Dendritic cell treated with granulocyte-macrophage colony-stimulating factor and Interleukin-4, amounts not matched to agents 40 ng/mL and 50 ng/mL, for 4 days (primary cell): ENCODE measurements around the gene PLCD3.
A peak's percentile ranks its signal among the peaks of the same experiment; 100 is the strongest.

ENCODE experiments used
- H3K27ac Mint-ChIP-seq: one replicate; pipeline ENCODE4 v1.8.0; 2022; ENCODE audit warnings: mild to moderate bottlenecking, mixed read lengths
- H3K27me3 Mint-ChIP-seq: one replicate; pipeline ENCODE4 v1.8.0; 2022; ENCODE audit warnings: mild to moderate bottlenecking, mixed read lengths
- H3K36me3 Mint-ChIP-seq: one replicate; pipeline ENCODE4 v1.8.0; 2022; ENCODE audit warnings: low read depth, mixed read lengths
- H3K4me1 Mint-ChIP-seq: one replicate; pipeline ENCODE4 v1.8.0; 2022; ENCODE audit warnings: low read depth, mixed read lengths
- H3K4me3 Mint-ChIP-seq: one replicate; pipeline ENCODE4 v1.8.0; 2022; ENCODE audit warnings: mild to moderate bottlenecking, moderate library complexity, mixed read lengths
- H3K9me3 Mint-ChIP-seq: one replicate; pipeline ENCODE4 v1.8.0; 2022; ENCODE audit warnings: mixed read lengths
- intact Hi-C: fragments of 100-400 bp; cut with micrococcal nuclease; formaldehyde crosslinking; loops from one replicate; pipeline ENCODE4 v1.15.0; 2022

Gene PLCD3, protein sequence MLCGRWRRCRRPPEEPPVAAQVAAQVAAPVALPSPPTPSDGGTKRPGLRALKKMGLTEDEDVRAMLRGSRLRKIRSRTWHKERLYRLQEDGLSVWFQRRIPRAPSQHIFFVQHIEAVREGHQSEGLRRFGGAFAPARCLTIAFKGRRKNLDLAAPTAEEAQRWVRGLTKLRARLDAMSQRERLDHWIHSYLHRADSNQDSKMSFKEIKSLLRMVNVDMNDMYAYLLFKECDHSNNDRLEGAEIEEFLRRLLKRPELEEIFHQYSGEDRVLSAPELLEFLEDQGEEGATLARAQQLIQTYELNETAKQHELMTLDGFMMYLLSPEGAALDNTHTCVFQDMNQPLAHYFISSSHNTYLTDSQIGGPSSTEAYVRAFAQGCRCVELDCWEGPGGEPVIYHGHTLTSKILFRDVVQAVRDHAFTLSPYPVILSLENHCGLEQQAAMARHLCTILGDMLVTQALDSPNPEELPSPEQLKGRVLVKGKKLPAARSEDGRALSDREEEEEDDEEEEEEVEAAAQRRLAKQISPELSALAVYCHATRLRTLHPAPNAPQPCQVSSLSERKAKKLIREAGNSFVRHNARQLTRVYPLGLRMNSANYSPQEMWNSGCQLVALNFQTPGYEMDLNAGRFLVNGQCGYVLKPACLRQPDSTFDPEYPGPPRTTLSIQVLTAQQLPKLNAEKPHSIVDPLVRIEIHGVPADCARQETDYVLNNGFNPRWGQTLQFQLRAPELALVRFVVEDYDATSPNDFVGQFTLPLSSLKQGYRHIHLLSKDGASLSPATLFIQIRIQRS

GRCh38 chr17:45132320-45132571 is at the start of gene PLCD3:
Gene PLCD3 (minus strand): TSS chr17:45132515. CDS start chr17:45132410, 105 bp downstream.
- H3K4me3 Mint-ChIP-seq = peak within 1 kb of the TSS; percentile 84
- peaks cover 17% of the 10 kb centered on the region for H3K27me3 Mint-ChIP-seq
- peaks cover 31% of the 10 kb centered on the region for H3K4me1 Mint-ChIP-seq
- H3K9me3 Mint-ChIP-seq = no peaks in the 10 kb centered on the region
- intact Hi-C loops = loop anchor here (10.0 kb wide), 1 partner anchor 217 kb away; the partner anchor contains the start of gene GFAP
- H3K36me3 Mint-ChIP-seq = peaks cover 4% of the 10 kb centered on the region
- peak within 1 kb of the TSS; percentile 72 for H3K27ac Mint-ChIP-seq

DNA sequence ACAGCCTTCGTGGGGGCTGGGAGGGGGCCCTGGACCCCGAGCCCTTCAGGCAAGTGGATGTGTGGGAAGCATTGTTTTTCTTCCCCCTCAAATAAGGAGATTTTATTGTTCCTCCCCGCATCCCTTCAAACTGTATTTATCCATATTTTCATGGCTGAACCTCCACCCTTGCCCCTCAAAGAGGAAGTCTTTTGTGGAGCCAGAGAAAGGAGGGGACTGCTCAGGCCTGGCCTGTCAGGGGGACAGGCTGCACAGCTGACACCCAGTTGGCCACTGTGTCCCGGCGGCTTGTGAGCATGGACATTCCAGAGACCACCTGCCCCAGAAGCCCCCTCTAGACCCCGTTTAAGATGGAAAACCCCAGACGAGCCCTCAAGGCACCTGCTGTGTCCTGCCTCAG is 45.2 kb upstream of the PLCD3 start:
- intact Hi-C loops = no loop called here
- Mint-ChIP-seq H3K27ac (no peak overlapping the region), H3K36me3 (no peaks in the 10 kb centered on the region), H3K4me3 (no peak overlapping the region), H3K9me3 (no peaks in the 10 kb centered on the region), H3K4me1 (peaks cover 34% of the 10 kb centered on the region), H3K27me3 (no peaks in the 10 kb centered on the region)

DNA sequence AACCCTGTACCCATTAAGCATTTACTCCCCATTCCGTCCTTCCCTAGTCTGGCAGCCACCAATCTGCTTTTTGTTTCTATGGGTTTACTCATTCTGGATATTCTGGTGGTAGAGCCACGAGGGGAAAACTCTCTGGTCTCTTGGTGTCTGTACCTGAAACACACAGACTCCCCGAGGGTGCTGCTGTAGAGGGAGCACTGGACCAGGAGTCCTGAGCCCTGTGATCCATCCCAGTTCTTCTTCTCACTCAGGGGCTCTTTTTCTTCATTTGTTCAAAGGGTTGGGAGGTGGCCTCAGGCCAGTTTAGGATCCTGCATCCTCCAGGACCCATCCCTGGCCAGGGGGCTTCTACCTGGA is 43.4 kb upstream of the PLCD3 start:
- intact Hi-C loops = no loop called here
- peak overlapping the region; percentile 41 for H3K27ac Mint-ChIP-seq
- H3K4me3 Mint-ChIP-seq = no peak overlapping the region
- H3K9me3 Mint-ChIP-seq = no peaks in the 10 kb centered on the region
- H3K27me3 Mint-ChIP-seq = no peaks in the 10 kb centered on the region
- H3K36me3 Mint-ChIP-seq = no peaks in the 10 kb centered on the region
- H3K4me1 Mint-ChIP-seq = peaks cover 49% of the 10 kb centered on the region

DNA sequence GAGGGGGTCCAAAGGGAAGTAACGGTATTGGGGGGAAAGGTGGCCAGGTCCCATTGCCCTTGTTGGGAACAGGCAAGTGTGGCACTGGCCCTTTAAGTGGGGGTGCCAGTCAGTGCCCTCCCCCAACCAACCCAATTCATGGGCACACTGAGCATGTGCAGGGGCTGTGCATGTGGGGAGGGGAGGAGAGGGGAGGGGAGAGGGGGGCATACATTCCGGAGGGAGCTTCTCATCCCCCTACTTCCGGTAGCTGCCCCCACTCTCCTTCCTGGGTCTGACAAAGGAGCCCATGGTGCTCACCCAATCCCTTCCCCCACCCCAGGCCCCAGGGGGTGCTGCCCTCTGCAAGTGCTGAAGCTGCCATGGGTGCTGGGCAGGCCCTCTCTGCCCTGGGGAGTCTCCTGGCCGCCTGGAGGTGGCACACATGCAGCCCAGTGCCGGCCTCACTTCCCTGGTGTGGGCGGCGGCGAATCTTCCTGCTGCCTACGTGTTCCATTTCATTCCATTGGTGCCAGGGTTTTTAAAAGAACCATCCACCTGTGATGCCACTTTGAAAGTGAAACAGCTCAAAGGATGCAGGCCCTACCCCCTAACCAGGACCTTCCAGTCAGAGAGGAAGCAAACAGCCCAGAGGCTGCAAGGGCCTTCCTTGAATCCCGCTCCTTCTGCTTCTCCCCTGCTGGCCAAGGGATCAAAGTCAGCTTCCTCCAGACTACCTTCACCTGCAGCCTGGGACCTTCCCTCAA is 40.4 kb upstream of the PLCD3 start:
- intact Hi-C loops = loop anchor here (1.0 kb wide), 1 partner anchor 11 kb away; the partner anchor contains the start of gene HEXIM2
- Mint-ChIP-seq H3K4me1 (peaks cover 57% of the 10 kb centered on the region), H3K27ac (peak overlapping the region; percentile 93), H3K9me3 (no peaks in the 10 kb centered on the region), H3K27me3 (no peaks in the 10 kb centered on the region), H3K4me3 (peak overlapping the region; percentile 75), H3K36me3 (peaks cover 13% of the 10 kb centered on the region)

GRCh38 chr17:45172232-45172540 is 39.9 kb upstream of the PLCD3 start:
- no peaks in the 10 kb centered on the region for H3K27me3 Mint-ChIP-seq
- peak overlapping the region; percentile 75 for H3K4me3 Mint-ChIP-seq
- intact Hi-C loops = loop anchor here (1.0 kb wide), 1 partner anchor 11 kb away; the partner anchor contains the start of gene HEXIM2
- H3K4me1 Mint-ChIP-seq = peaks cover 54% of the 10 kb centered on the region
- H3K36me3 Mint-ChIP-seq = peaks cover 13% of the 10 kb centered on the region
- no peaks in the 10 kb centered on the region for H3K9me3 Mint-ChIP-seq
- H3K27ac Mint-ChIP-seq = peak overlapping the region; percentile 93

- intact Hi-C loops = loop anchor here (1.0 kb wide), 1 partner anchor 10 kb away; the partner anchor contains the start of gene HEXIM2
- Mint-ChIP-seq H3K27ac (peak overlapping the region; percentile 93), H3K9me3 (no peaks in the 10 kb centered on the region), H3K4me3 (peak overlapping the region; percentile 75), H3K36me3 (peaks cover 13% of the 10 kb centered on the region), H3K27me3 (no peaks in the 10 kb centered on the region), H3K4me1 (peaks cover 52% of the 10 kb centered on the region)
Measured at GRCh38 chr17:45171338-45172231, 39.3 kb upstream of the PLCD3 start.

- Mint-ChIP-seq H3K27me3 (no peaks in the 10 kb centered on the region), H3K4me3 (peak overlapping the region; percentile 75), H3K27ac (peak overlapping the region; percentile 93)
Measured at GRCh38 chr17:45170931-45171337, 38.6 kb upstream of the PLCD3 start.

DNA sequence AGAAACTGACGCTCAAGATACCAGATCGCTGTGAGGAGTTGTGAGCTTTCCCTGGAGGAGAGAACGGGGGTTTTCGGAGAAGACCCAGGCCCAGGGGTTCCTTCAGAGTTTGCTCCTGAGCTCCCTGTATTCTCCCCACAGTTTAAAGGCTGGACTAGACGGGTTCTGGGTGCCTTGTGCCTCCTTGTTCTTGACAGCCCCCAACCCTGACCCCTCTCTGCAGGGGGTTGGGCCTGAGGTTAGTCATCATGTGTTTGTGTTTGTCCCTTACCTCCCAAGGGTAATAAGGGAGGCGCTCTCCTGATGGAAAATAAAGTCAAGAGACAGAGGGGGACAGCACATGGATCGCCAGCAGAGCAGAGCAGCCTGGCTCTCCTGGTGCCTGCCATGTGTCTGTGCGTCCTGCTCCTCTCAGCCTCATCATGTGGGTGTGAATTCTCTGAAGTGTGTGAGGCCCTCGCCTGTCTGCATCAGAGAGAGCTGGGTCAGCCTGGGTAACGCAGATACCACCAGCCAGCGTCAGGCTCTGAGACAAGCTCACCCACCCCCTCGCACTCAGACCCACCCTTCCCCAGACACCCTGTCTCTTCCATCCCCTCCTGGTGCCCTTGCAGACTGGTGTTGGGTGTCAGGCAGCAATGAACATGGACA is 38.1 kb upstream of the PLCD3 start:
- Mint-ChIP-seq H3K27ac (peak overlapping the region; percentile 93), H3K9me3 (no peaks in the 10 kb centered on the region), H3K4me1 (peaks cover 48% of the 10 kb centered on the region), H3K4me3 (peak overlapping the region; percentile 75), H3K36me3 (peaks cover 13% of the 10 kb centered on the region), H3K27me3 (no peaks in the 10 kb centered on the region)
- intact Hi-C loops = no loop called here

More at GRCh38 chr17:45170931-45171337, 38.6 kb upstream of the PLCD3 start:
- Mint-ChIP-seq H3K4me1 (peaks cover 51% of the 10 kb centered on the region), H3K9me3 (no peaks in the 10 kb centered on the region), H3K36me3 (peaks cover 13% of the 10 kb centered on the region)
- intact Hi-C loops = no loop called here

GRCh38 chr17:45168991-45169752 is 36.9 kb upstream of the PLCD3 start:
- H3K36me3 Mint-ChIP-seq = peaks cover 13% of the 10 kb centered on the region
- no peaks in the 10 kb centered on the region for H3K9me3 Mint-ChIP-seq
- no peak overlapping the region for H3K4me3 Mint-ChIP-seq
- intact Hi-C loops = no loop called here
- peaks cover 57% of the 10 kb centered on the region for H3K4me1 Mint-ChIP-seq
- H3K27ac Mint-ChIP-seq = peak overlapping the region; percentile 93
- H3K27me3 Mint-ChIP-seq = no peaks in the 10 kb centered on the region

GRCh38 chr17:45164734-45165269 is 32.5 kb upstream of the PLCD3 start:
- H3K4me3 Mint-ChIP-seq = no peak overlapping the region
- intact Hi-C loops = no loop called here
- no peaks in the 10 kb centered on the region for H3K27me3 Mint-ChIP-seq
- peaks cover 38% of the 10 kb centered on the region for H3K4me1 Mint-ChIP-seq
- peak overlapping the region; percentile 48 for H3K27ac Mint-ChIP-seq
- H3K36me3 Mint-ChIP-seq = peaks cover 26% of the 10 kb centered on the region
- no peaks in the 10 kb centered on the region for H3K9me3 Mint-ChIP-seq

- Mint-ChIP-seq H3K27ac (peak overlapping the region; percentile 97), H3K4me3 (peak overlapping the region; percentile 99), H3K27me3 (no peaks in the 10 kb centered on the region), H3K4me1 (peaks cover 59% of the 10 kb centered on the region), H3K9me3 (no peaks in the 10 kb centered on the region), H3K36me3 (peaks cover 30% of the 10 kb centered on the region)
- intact Hi-C loops = no loop called here
Measured at GRCh38 chr17:45162025-45162687, 29.8 kb upstream of the PLCD3 start.
